GM21529 (cell line): ENCODE data around the gene RHPN2.
A peak's percentile ranks its signal among the peaks of the same experiment; 100 is the strongest.
"Not testable (repeated sequence)": the region's sequence is repeated elsewhere in the genome, so short reads cannot be mapped to it uniquely, and the experiment has no call there.

Experiments used
- ATAC-seq: cut with Tn5 transposase; IDR thresholded peaks from one replicate; pipeline ENCODE4 v1.9.1; 2021; ENCODE audit not compliant: unreplicated experiment

Gene RHPN2

DNA sequence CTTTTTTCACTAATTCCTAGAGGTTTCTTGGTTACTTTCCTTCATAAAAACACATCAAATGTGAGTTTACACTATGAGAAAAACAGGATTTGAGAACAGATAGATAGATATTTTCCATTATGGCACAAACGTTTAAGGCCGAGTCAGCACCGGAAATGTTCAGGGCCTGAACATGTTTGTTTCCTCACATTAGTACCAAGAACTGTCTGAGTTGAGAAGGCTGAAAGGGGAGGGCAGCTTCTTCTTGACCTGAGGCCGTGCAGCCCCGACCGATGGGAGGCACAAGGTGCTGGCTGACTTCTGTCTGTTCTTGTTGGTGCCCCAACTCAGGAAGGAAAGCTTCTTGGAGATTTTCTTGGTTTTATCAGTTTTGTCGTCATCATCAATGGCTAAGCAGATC, 84.9 kb downstream of the RHPN2 start:
- ATAC-seq = not testable (repeated sequence)

DNA sequence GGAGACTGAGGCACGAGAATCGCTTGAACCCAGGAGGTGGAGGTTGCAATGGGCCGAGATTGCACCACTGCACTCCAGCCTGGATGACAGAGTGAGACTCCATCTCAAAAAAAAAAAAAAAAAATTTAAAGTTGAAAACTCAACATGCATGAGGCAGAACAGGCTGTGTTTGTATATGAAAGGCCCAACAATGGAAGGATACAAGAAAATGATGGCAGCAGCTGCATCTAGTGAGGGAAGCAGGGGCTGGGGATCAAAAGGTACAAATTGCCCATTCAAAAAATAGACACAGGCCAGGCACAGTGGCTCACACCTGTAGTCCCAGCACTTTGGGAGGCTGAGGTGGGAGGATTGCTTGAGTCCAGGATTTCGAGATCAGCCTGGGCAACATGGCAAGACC, 86.9 kb downstream of the RHPN2 start:
- not testable (repeated sequence) for ATAC-seq

DNA sequence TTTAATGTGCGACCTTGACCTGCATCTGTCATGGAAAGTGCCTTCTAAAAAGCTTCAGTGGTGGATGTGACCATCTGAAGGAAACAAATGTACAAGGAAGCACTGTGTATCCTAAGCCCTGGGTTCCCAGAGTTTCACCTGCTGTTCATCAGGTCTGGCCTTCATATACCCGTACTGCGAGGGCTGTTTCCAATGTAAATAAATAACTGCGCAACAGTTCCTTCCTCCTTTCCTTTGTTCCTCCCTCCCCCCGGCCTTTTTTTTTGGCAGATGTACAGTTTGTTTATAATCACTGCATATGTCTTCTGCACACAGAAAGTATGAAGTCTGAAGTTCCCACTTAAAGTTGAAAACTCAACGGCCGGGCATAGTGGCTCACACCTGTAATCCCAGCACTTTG, 87.4 kb downstream of the RHPN2 start:
- no peak for ATAC-seq

DNA sequence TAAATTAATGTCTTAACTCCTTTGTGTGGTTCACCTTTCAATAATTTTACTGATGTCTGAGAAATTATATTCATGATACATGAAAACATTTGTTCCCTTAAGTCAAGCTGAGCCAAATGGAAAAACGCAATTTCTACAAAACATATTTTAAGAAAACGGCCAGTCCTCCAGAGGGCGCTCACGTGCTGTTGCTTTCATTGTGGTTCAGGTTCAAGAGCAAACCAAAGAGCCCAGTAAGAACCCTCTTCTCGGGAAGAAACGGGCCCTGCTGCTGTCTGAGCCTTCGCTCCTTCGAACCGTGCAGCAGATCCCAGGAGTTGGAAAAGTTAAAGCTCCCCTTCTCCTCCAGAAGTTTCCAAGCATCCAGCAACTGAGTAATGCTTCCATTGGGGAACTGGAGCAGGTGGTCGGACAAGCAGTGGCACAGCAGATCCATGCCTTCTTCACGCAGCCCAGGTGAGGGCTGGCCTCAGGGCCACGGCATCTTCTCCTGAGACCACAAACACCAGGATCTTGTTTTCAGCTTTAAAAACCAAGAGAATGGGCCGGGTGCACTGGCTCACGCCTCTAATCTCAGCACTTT, 88.4 kb downstream of the RHPN2 start:
- ATAC-seq = no peak

DNA sequence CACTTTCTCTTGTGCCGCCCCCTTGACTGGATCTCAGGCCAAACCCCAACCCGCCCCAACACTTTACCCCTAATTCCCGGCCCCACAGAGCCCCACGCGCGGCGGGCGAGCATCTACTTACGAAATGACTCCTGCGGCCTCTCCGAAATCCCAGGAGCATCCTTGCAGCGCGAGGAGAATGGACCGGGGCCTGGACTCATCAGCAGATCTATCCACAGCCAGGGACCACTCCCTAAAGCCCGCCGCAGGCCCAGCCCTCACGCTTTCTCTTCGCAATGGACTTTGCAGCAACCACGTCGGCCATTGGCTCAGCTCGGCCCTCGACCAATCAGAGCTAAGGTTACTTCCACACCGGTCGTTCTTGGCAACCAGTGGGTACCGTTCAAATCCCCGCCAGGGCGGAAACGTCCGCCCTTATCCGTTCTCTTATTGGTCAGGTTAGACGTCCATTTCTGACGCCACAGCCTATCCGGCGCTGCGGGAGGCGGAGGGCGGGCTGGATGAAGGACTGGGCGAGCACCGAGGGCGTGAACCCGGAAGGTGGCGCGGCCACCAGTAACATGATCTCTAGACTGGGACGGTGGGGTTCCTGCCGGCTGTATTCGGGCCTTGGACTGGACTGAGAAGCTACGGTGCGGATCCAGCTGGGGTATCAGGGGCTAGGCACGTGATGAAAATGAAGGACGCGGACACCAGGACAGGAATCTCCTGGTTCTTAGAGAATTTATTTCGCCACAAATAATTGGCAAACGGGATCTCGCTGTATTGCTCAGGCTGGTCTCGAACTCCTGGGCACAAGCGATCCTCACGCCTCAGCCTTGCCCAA, 92.8 kb downstream of the RHPN2 start, which contains the start of the genes CEP89 and FAAP24:
CEP89 (minus strand) TSS at position 244 of the 826 bp plus-strand sequence; CDS start at position 160, 84 bp downstream.
FAAP24 (plus strand) TSS at position 528 of the 826 bp plus-strand sequence. CDS start 955 bp downstream, outside the sequence.
- ATAC-seq = peak; percentile 99

DNA sequence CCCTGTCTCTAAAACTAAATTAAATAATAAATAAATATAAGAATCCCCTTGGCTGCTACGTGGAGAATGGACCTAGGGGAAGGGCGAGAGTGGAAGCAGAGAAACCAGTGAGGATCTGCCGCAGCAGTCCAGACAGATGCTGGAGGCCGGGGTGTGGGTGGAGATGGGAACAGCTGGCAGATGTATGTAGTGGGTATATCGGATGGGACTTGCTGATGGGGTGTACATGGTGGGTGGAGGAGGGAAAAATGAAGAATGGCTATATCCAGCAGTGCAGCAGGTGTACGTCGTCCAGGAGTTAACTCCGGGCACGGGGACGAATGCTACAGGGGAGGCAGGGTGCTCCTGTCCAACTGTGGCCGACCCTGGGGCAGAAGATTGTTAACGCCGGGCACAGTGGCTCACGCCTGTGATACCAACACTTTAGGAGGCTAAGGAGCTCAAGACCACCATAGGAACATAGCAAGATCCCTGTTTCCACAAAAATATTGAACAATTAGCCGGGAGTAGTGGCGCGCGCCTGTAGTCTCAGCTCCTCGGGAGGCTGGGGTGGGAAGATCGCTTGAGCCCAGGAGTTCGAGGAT, 93.6 kb downstream of the RHPN2 start:
- ATAC-seq = no peak

DNA sequence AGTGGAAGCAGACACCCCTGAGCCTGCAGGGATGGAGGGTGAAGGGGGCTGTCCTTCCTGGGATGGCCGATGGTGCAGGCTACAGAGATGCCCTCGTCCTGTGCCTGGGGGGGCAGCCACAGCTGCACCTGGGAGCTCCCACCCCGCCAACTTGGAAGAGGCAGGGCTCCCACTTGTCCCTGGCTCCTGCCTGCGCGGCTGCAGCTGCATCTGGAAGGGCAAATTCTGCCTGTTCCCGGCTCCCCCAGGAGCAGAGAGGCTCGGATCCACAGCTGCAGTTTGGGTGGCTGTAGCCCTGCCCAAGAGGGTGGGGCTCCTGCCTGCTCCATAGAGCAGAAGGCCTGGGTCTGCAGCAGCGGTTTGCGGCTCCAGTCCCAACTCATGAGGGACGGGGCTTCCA, 95.1 kb downstream of the RHPN2 start:
- no peak for ATAC-seq

DNA sequence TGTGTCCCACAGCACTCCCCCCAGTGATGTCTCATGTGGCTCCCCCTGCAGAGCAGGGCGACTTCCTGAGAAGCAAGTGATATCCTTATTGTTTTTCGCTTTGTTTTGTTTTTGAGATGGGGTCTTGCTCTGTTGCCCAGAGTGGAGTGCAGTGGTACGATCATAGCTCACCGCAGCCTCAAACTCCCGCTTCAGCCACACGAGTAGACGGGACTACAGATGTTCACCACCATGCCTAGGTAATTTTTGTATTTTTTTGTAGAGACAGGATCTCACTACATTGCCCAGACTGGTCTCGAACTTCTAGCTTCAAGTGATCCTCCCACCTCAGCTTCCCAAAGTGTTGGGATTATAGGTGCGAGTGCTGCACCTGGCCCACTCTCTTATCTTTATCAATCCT, 97.9 kb downstream of the RHPN2 start:
- no peak for ATAC-seq

DNA sequence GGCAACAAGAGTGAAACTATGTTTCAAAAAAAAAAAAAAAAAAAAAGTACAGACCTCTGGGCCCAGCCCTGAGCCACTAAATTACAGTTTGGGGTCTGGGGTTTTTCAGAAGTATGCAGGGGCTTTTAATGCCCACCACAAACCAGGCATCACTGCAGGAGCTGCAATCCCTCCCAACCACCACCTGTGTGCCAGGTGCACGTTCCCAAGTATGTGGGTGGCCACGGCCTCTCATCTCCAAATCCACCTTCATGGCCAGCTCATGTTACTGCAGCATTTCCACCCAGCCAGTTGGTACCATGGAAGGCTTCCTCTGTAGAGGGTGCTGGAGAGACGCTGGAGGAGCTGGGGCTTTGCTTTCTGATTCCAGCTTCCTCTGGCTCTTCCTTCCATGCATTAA, 119.4 kb downstream of the RHPN2 start:
- no peak for ATAC-seq

DNA sequence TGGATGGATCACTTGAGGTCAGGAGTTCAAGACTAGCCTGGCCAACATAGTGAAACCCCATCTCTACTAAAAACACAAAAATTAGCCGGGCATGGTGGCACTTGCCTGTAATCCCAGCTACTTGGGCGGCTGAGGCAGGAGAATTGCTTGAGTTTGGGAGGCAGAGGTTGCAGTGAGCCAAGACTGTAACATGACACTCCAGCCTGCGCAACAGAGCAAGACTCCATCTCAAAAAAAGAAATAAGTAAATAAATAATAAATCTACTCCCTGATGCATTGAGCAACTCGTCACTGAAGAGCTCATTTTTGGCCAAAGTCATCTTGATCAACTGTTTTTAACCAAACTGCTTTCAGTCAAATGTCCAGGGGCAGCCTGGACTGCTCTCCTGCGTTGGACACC, 123.4 kb downstream of the RHPN2 start:
- not testable (repeated sequence) for ATAC-seq

DNA sequence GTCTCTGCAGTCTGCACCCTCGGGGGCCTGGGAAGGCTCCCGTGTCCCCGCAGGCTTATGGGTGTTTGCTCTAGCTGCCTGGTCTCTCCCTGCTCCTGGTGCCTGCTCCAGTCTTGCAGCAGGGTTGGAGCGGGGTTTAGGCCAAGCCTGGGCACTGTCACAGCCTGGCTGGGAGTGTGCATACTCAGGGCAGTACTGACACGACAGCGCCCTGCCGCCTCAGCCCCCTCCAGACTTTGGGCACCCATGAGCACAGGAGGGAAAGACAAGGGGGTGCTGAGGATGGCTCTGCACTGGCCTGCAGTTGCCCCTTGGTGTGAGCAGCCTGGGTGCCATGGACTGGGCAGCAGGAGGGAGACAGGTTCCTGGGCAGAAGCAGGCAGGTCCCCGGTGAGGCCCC, 128.6 kb downstream of the RHPN2 start:
- ATAC-seq = no peak

DNA sequence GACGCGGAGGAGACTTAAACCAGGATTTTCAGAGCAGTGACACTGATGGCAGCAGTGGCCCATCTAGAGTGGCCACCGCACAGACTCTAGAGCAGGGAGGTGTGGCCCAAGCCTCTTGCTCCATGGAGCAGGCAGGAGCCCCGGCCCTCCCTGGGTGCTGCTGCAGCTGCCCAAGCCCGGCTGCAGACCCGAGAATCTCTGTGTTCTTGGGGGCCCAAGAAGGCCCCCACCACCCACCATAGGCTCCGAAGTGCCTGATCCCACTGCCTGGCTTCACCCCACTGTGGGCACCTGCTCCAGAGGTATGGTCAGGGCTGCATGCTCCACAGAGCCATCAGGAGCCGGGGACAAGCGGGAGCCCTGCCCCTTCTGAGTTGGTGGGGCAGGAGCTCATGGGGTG, 129.1 kb downstream of the RHPN2 start:
- ATAC-seq = no peak

DNA sequence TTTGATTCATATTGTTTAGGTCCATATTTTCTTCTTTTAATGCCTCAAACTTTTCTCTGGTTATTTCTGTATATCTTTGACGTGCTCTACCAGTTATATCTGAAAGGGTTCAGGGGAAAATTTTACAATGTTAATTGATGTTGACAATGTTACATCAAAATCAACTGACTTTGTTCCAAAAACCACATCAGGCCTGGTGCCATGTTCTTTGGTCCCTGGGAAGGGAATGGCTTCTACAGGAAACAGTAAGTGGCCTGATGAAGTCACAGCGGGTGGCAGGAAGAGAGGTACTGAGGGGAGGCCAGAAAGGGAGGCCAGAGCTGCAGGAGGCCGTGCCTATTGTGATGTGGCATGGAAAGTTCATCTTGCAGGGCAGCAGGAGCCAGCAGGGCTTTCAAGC, 131.1 kb downstream of the RHPN2 start:
- no peak for ATAC-seq

DNA sequence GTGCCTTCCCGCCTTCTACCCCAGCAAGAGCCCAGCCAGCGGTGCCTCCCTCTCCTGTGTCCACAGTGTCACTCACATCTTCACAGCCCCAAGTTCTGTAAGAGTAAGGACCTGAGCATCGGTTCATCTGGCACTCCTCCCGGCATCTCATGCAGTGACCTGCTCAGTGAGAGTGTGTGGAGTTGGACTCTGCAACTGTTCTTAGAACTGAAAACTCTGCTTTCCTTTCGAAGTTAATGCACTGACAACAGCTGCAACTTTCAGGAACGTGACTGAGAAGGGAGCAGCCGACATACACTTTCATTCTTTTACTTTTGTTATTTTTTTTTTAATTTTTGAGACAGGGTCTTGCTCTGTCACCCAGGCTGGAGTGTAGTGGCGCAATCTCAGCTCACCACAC, 134.1 kb downstream of the RHPN2 start:
- ATAC-seq = no peak

DNA sequence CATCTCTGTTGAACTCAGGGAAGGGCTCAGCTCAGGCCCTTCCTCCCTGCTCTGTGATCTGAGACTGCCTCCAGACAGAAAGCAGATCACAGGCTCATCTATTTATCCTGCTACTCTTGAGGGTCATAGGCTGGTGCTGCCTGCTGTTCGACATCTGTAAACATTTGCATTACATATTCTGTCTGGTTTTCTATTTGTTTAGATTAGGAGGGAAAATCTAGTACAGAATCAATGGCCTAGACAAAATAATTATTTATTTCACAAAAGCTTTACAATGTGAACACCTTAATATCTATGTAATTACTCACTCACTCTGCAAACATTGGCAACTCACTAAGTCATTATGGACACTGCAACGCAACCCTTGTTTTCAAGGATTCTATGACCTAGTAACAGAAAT, 135.9 kb downstream of the RHPN2 start:
- no peak for ATAC-seq
